GM12878 (cell line): Measurements from ENCODE around the gene EPAS1. TPM values are rescaled to one million over a fixed set of nuclear protein-coding genes. Genes with fewer than 3 reads are reported as not detected.

ENCODE experiments used
- ATAC-seq: fragments of 200-7000 bp; cut with Tn5 transposase; 3 replicates; pipeline ENCODE4 v1.9.1; 2020; ENCODE audit warnings: mild to moderate bottlenecking, moderate library complexity
- BruUV-seq: library from RNA; stranded (reverse); fragments of 400-500 nt; replicated peaks from 2 replicates; lab custom pipeline; 2021; lab: Mats Ljungman, UMichigan
- CTCF ChIA-PET: fragments of 300-600 bp; sonication (Branson Sonifier 250); formaldehyde crosslinking; extraction: SDS; loops from one replicate; lab custom pipeline; 2021; ENCODE audit warnings: inconsistent platforms; lab: Yijun Ruan, JAX
- POLR2A ChIA-PET: fragments of 350-600 bp; formaldehyde crosslinking; extraction: SDS; loops from one replicate; lab custom pipeline; 2021; ENCODE audit warnings: inconsistent platforms; lab: Charles Lee
- RAD21 ChIA-PET: fragments of 300-600 bp; sonication (Branson Sonifier 250); formaldehyde crosslinking; loops from one replicate; lab custom pipeline; 2023; ENCODE audit warnings: antibody characterized with exemption; ENCODE audit not compliant: unreplicated experiment; lab: Charles Lee
- SMC1A ChIA-PET: fragments of 300-600 bp; sonication (Branson Sonifier 250); formaldehyde crosslinking; loops from one replicate; lab custom pipeline; 2023; ENCODE audit not compliant: unreplicated experiment, uncharacterized antibody; lab: Charles Lee
- DNase-seq: peaks from one replicate; pipeline ENCODE4 v3.0.0-alpha.2; 2011; ENCODE audit warnings: low read depth, low spot score
- FAIRE-seq: peaks from 3 replicates; lab custom pipeline; 2011; peaks lifted over from hg19 to GRCh38; lab: Jason Lieb, UNC
- H2AFZ ChIP-seq: 2 replicates; pipeline ENCODE4 v1.6.0; 2011; ENCODE audit warnings: low read depth, low read length, control low read depth; ENCODE audit not compliant: control insufficient read depth
- H3K27ac ChIP-seq: 2 replicates; pipeline ENCODE4 v1.5.1; 2011; ENCODE audit warnings: control low read depth; ENCODE audit not compliant: control insufficient read depth, insufficient read depth
- H3K27me3 ChIP-seq, 2 experiments: replicated peaks in 1 of 2; 2 replicates each; pipeline versions ENCODE4 v1.6.0 to v1.6.1; 2011; ENCODE audit warnings: low read length in 1 of 2; ENCODE audit not compliant: control insufficient read depth in 2 of 2, insufficient read depth in 2 of 2
- H3K36me3 ChIP-seq, 2 experiments: 2 replicates each; pipeline ENCODE4 v1.5.1; 2011; ENCODE audit warnings: low read length in 1 of 2; ENCODE audit not compliant: control insufficient read depth in 2 of 2, insufficient read depth in 2 of 2
- H3K4me1 ChIP-seq: 2 replicates; pipeline ENCODE4 v1.6.1; 2011; ENCODE audit warnings: mild to moderate bottlenecking, low read length, moderate library complexity, mixed read lengths; ENCODE audit not compliant: control insufficient read depth, insufficient read depth
- H3K4me2 ChIP-seq: 2 replicates; pipeline ENCODE4 v1.6.0; 2011; ENCODE audit warnings: control low read depth; ENCODE audit not compliant: control insufficient read depth, insufficient read depth
- H3K4me3 ChIP-seq: fragments of 200-600 bp; sonication (generic); 2 replicates; pipeline ENCODE4 v1.5.1; 2016
- H3K79me2 ChIP-seq: 2 replicates; pipeline ENCODE4 v1.6.0; 2011; ENCODE audit warnings: low read length; ENCODE audit not compliant: control insufficient read depth, insufficient read depth
- H3K9ac ChIP-seq: 2 replicates; pipeline ENCODE4 v1.8.0; 2011; ENCODE audit warnings: low read length, control low read depth, mixed read lengths; ENCODE audit not compliant: control insufficient read depth, insufficient read depth
- H3K9me3 ChIP-seq: replicated peaks from 3 replicates; pipeline ENCODE4 v1.5.1; 2011; ENCODE audit warnings: mild to moderate bottlenecking, low read length; ENCODE audit not compliant: control insufficient read depth, insufficient read depth
- H4K20me1 ChIP-seq: 2 replicates; pipeline ENCODE4 v1.6.0; 2011; ENCODE audit not compliant: control insufficient read depth, insufficient read depth
- GATAD2B ChIP-seq: fragments of 450-650 bp; conservative IDR thresholded peaks from 2 replicates; pipeline ENCODE4 v1.6.1; 2017; ENCODE audit warnings: low read depth, mild to moderate bottlenecking, moderate library complexity
- JUNB ChIP-seq: IDR thresholded peaks from 2 replicates; pipeline ENCODE4 v1.6.1; 2016; ENCODE audit warnings: antibody characterized with exemption, mild to moderate bottlenecking
- NFIC ChIP-seq: IDR thresholded peaks from 2 replicates; pipeline ENCODE4 v1.6.1; 2012; ENCODE audit warnings: low read depth, mild to moderate bottlenecking, inconsistent platforms, low read length, moderate library complexity
- POLR2A ChIP-seq: IDR thresholded peaks from 2 replicates; pipeline ENCODE4 v1.6.1; 2011; ENCODE audit warnings: low read depth, mild to moderate bottlenecking, low read length
- SMC3 ChIP-seq: IDR thresholded peaks from 2 replicates; pipeline ENCODE4 v1.6.1; 2011; ENCODE audit warnings: low read length, improper control_type of control experiment, borderline replicate concordance
- TAF1 ChIP-seq: IDR thresholded peaks from 2 replicates; pipeline ENCODE4 v1.6.1; 2011; ENCODE audit warnings: mild to moderate bottlenecking, low read depth, low read length, borderline replicate concordance
- WGBS: methylation state at CpG from one replicate; pipeline ENCODE4 v1.1.6; 2016; ENCODE audit warnings: low lambda C conversion rate; ENCODE audit not compliant: insufficient replicate concordance, insufficient coverage; ENCODE audit errors: missing lambda C conversion rate; 5-methylcytosine and 5-hydroxymethylcytosine counted together
- in situ Hi-C: fragments of 300-500 bp; cut with MboI; formaldehyde crosslinking; loops from 9 replicates; pipeline ENCODE4 v1.14.3; 2018; ENCODE audit warnings: mixed read lengths
- intact Hi-C: fragments of 100-400 bp; cut with micrococcal nuclease; formaldehyde crosslinking; loops from one replicate; pipeline ENCODE4 v1.14.2; 2022; ENCODE audit not compliant: unreplicated experiment
- polyA plus RNA-seq, 11 experiments: library from polyadenylated mRNA; depleted of rRNA in 4 of 11; unstranded in 6 of 11; stranded (reverse) in 5 of 11; fragments of >200 nt; fragmentation: Nextera tagmentation in 4 of 11; fragmentation: Illumina TruSeq in 1 of 11; extraction: Ambion mirVana in 4 of 11; extraction: Trizol in 1 of 11; gene quantifications; 1 replicate in 1 of 11; 2 replicates in 10 of 11; pipeline versions ENCODE4 v1.2.1 to v1.2.3, GENCODE V29; 2011 to 2016; ENCODE audit warnings: inconsistent platforms in 2 of 11, missing spikeins in 2 of 11, low read depth in 1 of 11
- total RNA-seq, 4 experiments: library from RNA; depleted of rRNA in 3 of 4; stranded (reverse); fragments of >200 nt in 3 of 4; fragmentation: Illumina TruSeq in 1 of 4; extraction: Trizol in 1 of 4; gene quantifications; 2 replicates each; pipeline versions ENCODE4 v1.2.1 to v1.2.3, GENCODE V29; 2013 to 2021
- TF ChIP-seq, protein P1 (sequence below): IDR thresholded peaks from 2 replicates; pipeline ENCODE4 v1.6.1; 2011; ENCODE audit warnings: low read depth, mild to moderate bottlenecking, low read length, moderate library complexity, borderline replicate concordance; ENCODE audit errors: extremely low read depth

The EPAS1 gene
- total and polyA plus RNA-seq, 10 of the 15 experiments (the other 5 are each of a cell fraction or from before 2014, with no cell fraction given) = 0.11 to 22.0 (median 1.3) TPM; not detected in 1

- Histone ChIP-seq H2AFZ (no peak overlapping the region), H3K36me3 (no peaks in the 10 kb centered on the region), H3K27ac (no peak overlapping the region), H3K27me3 (peaks cover 0 to 4% of the 10 kb centered on the region in 2 experiments; a peak in 2 of 4 replicates), H3K4me2 (no peak overlapping the region), H3K9me3 (no peaks in the 10 kb centered on the region), H3K79me2 (no peaks in the 10 kb centered on the region), H3K4me3 (no peak overlapping the region), H4K20me1 (no peaks in the 10 kb centered on the region), H3K4me1 (no peaks in the 10 kb centered on the region), H3K9ac (no peak overlapping the region)
- TF ChIP-seq TAF1 = no peak
- TF ChIP-seq, protein P1, sequence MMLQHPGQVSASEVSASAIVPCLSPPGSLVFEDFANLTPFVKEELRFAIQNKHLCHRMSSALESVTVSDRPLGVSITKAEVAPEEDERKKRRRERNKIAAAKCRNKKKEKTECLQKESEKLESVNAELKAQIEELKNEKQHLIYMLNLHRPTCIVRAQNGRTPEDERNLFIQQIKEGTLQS = no peak
- intact Hi-C loops (no loop called here), in situ Hi-C loops (no loop called here)
- ChIA-PET SMC1A (no interaction called here), POLR2A (no interaction called here), RAD21 (no interaction called here), CTCF (interaction anchor here (1.4 to 2.1 kb wide), 3 partner anchors 14 to 375 kb away, joined by 3 to 5 read pairs (median 4); no protein-coding TSS in a partner anchor)
- no TSS peak for BruUV-seq
- ATAC-seq = no peak
- no peak for FAIRE-seq
- 41% methylated on average over 18 of the region's 18 CpGs for WGBS
- no peak for DNase-seq
Observed at GRCh38 chr2:46385786-46386577, 88.8 kb downstream of the EPAS1 start.

DNA sequence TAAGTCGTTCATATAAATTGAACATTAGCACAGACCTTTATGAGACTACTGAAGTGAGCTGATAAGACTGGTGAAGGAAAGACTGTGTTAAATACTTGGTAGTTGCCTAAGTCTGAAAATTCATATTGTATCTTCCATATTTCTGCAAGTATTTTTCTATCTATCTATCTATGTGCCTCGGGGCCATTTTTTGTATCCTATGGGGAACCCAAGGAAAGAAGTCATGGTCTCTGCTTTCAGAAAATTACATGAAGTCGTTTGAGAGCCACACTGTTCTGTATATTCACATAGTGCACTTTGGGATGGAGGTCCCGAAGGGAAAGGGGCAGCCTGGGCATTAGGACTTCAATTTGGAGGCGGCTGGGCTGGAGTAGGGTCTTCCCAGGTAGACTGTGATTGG lies 89.6 kb downstream of the EPAS1 start:
- no peak for TF ChIP-seq SMC3
- TF ChIP-seq, protein P1 = no peak
- TF ChIP-seq JUNB = no peak
- TF ChIP-seq GATAD2B = no peak
- no peak for TF ChIP-seq POLR2A
- TF ChIP-seq NFIC = no peak
- RAD21 ChIA-PET = no interaction called here

More for the DNA sequence above, 89.6 kb downstream of the EPAS1 start:
- no peak overlapping the region for H2AFZ ChIP-seq
- H3K9ac ChIP-seq = no peak overlapping the region
- no peaks in the 10 kb centered on the region for H3K36me3 ChIP-seq
- intact Hi-C loops (no loop called here), in situ Hi-C loops (no loop called here)
- no peaks in the 10 kb centered on the region for H4K20me1 ChIP-seq
- ATAC-seq (no peak), FAIRE-seq (no peak), DNase-seq (no peak)
- H3K4me1 ChIP-seq = no peaks in the 10 kb centered on the region
- no peak overlapping the region for H3K27ac ChIP-seq
- ChIA-PET CTCF (interaction anchor here (1.4 to 2.1 kb wide), 2 partner anchors 15 to 27 kb away, joined by 3 to 4 read pairs; no protein-coding TSS in a partner anchor), POLR2A (no interaction called here), SMC1A (interaction anchor here (0.6 kb wide), 1 partner anchor 189 kb away, joined by 3 read pairs; no protein-coding TSS in a partner anchor)
- H3K9me3 ChIP-seq = no peaks in the 10 kb centered on the region
- H3K79me2 ChIP-seq = no peaks in the 10 kb centered on the region
- BruUV-seq = no TSS peak
- no peak overlapping the region for H3K4me2 ChIP-seq
- 25% methylated on average over 5 of the region's 5 CpGs for WGBS
- H3K27me3 ChIP-seq = peaks cover 0 to 4% of the 10 kb centered on the region in 2 experiments; a peak in 2 of 4 replicates
- H3K4me3 ChIP-seq = no peak overlapping the region
